OCI-M1 (cell line): ENCODE measurements around the gene PDP2.
A peak's percentile ranks its signal among the peaks of the same experiment; 100 is the strongest.

Experiments used
- DNase-seq: peaks from one replicate; lab custom pipeline; 2025; lab: John Stamatoyannopoulos, UW

PDP2 gene

GRCh38 chr16:66903544-66904427 is 23.5 kb downstream of the PDP2 start:
- DNase-seq: no peak

- no peak for DNase-seq
These were observed 24.1 kb downstream of the PDP2 start for GRCh38 chr16:66904428-66904845.

DNA sequence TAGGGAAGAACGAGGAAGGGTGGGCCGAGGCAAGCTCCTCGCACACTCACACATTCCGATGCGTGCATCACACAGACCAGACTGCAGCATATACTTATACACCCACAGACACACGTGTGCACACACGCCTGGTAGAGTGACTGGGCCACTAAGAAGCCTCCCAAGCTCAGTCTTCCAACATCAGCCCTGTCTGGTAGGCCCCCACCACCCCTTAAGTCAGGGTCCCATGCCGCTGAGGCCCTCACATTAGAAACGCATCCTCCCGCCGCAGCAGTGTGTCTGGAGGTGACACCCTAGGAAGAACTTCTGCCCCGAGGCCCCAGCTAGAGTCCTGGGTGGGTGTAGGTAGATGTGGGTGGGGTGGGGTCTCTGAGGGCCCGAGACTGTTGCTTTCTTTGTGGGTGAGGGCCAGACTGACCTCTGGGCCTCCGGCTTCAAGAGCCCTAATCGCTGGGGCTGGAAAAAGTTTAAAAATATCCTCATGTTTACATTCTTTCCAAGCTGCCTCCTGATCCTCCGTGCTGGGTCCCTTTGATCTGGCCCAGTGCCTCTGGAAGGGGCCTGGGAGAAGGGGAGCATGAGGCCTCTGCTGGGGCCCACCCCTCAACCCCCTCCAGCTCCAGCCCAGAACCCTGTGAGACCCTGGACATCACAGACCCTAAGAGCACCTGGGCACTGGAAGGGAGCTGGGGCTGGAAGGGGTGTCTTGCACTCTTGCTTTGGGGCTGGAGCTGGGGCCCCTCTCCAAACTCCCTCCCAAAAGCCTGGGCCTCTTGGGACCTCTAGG is 24.7 kb downstream of the PDP2 start:
- no peak for DNase-seq

DNA sequence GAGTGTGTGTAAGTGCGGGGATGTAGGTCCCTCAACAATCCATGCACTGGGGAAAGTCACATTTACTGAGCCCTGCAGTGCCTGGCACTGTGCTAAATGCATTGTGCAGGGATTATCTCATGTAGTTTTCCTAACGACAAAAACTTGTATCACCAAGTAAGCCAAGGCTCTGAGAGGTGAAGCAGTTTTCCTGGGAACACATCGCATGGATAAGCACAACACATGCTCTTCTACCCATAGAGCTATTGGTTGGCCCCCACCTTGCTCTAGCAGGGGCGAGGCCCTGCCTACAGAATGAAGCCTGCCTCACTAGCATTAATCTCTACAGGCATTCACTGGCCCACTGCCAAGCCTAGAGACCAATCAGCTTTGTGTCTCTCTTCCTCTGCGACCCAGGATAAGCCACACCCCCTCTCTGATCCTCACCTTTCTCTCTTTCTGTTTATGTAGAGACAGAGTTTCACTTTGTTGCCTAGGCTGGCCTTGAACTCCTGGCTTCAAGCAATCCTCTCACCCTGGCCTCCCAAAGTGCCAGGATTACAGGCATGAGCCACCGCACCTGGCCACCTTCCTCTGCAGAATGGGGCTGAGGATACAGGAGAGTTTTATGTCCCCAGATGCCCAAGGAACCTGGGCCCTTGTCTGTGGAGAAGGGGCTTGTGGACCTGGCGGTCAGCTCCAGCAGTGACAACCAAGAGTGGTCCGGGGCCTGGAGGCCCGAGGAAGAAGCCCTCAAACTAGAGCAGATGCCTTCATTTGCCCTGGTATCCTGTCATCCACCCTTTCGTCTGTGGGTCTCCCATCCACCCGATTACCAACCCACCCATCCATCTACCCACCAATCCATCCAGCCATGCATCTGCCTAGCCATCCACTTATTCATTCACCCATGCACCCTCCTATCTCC is 25.6 kb downstream of the PDP2 start:
- peak; percentile 84 for DNase-seq

- no peak for DNase-seq
These were observed 26.9 kb downstream of the PDP2 start for GRCh38 chr16:66906916-66907836.

DNA sequence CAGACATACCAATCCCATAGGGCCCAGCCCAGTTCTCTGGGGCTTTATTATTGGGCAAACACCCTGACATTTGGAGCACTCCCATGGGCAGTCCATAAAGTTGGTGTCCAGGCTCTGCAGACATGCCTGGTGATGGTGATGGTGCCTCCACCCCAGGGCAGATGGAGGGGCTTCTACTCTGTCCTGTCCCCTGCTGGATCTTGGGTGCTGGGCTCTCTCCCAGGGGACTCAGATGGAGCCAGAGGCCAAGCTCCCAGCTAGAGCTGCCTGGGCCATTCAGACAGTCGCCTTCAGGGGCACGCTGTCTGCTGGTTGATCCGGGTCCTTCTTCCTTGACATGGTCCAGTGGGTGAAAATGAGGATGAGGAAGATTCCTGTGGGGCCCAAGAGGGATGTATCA is 27.8 kb downstream of the PDP2 start:
- no peak for DNase-seq

DNA sequence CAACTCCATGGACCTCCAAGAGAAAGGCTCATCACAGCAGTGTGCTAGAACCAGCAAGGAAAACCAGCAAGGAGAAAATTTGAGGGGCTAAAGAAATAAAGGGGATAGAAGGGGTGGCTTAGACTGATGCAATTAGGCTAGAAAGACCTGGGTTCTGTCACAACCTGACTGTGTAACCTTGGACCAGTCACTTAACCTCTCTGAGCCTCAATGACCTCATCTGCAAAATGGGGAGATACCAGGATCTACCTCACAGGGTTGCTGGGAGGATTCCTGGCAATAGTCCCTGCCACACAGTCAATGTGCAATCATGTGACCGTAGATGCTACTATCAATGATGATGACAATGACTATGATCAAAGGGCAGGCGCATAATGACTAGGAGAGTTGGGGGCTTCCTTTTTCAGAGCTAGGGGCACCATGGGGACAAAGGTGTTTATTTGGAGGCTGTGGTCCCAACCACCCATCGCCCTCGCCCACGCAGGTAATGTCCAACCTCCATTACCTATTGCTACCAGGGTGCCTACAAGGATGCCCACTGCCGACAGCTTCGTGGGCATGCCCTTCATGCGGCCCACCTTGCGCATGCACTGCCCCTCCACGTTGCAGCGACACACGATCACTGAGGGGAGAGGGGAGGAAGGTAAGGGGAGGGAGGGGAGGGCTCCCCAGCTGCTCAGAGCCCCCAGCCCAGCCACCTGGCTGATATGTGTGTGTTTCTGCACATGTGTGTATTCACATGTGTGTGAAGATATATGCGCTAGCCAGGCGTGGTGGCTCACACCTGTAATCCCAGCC is 28.6 kb downstream of the PDP2 start:
- no peak for DNase-seq

- DNase-seq: no peak
These were observed 30.0 kb downstream of the PDP2 start for GRCh38 chr16:66910175-66910940.

DNA sequence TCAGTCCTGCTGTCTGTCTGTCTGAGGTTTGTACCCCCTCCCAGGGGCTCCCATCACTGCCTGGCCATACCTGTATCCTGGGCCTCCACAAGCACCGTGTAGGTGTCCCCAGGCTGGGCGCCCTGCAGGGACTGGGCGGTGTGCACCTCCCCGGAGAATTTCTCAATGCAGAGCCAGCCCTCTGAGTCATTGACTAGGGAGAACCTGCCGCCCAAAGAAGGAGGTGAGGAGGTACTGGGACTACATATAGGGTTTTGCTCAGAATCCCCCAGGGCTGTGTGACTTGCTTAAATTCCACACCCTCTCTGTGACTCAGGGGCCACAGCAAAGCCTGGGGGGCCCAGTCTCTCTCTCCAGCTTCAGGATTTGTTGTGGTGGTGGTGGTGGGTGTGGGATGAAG is 30.8 kb downstream of the PDP2 start:
- DNase-seq: no peak

DNA sequence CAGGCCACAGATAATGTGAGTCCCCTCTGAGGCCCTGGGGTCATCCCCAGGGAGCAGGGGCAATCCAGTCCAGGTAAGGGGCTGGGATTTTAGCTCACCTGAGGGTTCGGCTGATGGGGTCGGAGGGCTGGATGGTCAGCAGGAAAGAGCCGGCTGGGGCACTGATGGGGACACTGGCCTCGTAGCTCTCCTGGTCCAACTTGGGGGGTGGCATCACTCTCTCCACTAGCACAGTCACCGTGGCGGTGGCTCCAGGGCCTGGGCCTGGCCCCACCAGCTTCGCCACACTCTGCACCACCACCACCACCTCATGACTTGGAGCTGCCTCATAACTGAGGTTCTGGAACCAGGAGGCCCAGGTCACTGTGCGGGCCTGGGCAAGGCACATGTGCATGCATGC is 31.5 kb downstream of the PDP2 start:
- no peak for DNase-seq

GRCh38 chr16:66913081-66913480 is 32.8 kb downstream of the PDP2 start:
- DNase-seq: no peak

DNA sequence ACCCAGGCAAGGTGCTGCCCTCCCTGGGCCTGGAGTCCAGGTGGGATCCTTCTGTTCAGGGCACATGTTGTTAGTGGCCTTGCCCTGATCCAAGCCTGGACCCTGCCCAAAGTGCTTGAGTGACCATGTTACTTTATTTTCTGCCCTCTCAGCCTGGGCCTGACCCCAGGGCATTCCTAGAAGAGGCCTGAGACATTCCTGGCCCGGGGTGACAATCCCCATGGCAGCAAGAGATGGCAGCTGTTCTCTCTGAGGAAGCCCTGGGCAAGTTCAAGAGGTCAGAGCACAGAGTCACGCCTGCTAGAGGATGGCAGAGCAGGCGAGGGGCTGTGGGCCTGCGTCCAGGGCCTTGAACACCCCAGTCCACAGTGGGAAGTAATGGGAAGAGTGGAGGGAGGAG is 33.4 kb downstream of the PDP2 start:
- DNase-seq: no peak

- DNase-seq: no peak
These were observed 34.2 kb downstream of the PDP2 start for GRCh38 chr16:66914541-66914940.

GRCh38 chr16:66915041-66915440 is 34.7 kb downstream of the PDP2 start:
- no peak for DNase-seq

- no peak for DNase-seq
These were observed 36.2 kb downstream of the PDP2 start for GRCh38 chr16:66916518-66916917.

DNA sequence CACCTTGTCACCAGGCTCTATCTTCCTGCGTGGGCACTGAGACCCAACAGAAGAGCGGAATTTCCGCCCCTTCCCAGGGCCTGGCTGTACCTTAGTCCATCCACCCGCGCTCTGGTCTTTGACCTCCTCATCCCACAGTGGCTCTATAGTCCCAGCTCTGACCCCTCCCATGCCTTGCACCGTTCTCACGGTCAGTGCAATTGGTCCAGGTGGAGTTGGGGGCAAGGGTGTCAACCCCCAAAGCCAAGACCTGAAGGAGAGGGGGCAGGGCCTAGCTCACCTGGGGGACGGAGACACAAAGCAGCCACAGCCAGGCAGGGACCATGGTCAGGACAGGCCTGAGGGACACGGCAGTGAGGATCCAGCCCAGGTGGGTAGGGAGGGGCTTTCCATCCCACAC is 37.4 kb downstream of the PDP2 start:
- DNase-seq: no peak

DNA sequence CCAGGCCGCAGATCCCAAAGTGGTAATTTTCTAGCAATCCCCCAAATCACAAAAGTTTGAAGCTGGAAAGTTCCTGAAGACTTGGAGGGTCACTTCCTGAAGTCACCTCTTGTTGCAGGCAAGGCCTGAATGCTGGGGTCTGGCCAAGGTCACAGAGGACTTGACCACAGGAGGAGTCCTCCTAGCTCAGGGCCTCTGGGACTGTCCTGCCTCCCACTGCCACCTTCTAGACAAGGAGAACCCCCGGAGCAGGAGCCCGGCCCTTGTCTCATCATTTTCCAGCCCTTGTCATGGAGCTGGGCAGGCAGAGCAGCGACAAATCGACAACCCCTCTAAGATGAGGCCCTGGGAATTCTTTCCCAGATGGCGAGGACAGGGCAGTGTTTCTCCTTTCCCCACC is 38.0 kb downstream of the PDP2 start:
- DNase-seq: no peak

DNA sequence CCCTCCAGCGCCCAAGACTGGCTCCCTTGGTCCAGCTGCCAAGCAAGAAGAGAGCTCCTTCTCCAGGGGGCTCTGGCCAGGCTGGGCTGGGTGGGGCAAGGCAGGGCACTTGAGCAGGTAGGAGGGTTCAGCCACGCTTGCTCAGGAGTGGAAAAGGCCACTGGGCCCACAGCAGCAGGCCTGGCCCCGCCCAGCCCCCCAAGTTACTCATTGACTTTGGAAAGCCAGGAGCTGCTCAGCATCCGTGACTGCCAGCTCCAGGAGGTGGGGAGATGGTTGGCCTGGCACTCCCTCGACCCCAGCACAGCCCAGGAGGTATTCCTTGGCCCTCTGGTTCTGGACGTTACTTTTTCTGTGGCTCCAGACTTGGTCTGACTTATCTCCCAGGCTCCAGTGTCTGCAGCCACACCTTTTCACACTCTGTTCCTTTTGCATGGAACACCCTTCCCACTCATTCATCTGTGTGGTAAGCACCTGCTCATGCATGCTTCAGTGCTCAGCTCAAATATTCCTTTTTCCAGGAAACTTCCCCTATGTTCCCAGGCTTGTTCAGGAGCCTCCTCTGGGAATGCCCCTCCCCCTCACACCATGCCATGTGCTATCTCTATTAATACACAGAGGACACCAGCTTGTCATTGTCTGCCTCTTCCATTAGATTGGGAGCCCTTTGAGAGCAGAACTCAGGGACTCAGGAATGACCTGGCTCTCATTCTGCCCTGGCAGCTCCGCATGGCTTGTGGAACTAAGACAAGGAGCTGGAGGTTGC is 38.7 kb downstream of the PDP2 start, which contains the start of gene CDH16:
TSS of gene CDH16 (minus strand) at position 83 of the 766 bp plus-strand sequence. CDS start 820 bp downstream, outside the sequence.
- DNase-seq: no peak
